MM.1S (cell line): ENCODE data around the gene RAC3.

Source experiments
- EZH2 ChIP-seq: fragments of 300-600 bp; sonication (generic); optimal IDR thresholded peaks from 2 replicates; pipeline ENCODE3; 2017; ENCODE audit warnings: low read depth, mild to moderate bottlenecking, antibody characterized with exemption, low read length, mixed read lengths
- EZH2phosphoT487 ChIP-seq: fragments of 300-600 bp; sonication (generic); IDR thresholded peaks from 2 replicates; pipeline ENCODE4 v1.6.1; 2018; ENCODE audit warnings: antibody characterized with exemption, low read length
- TF ChIP-seq, protein P1 (sequence below): fragments of 300-600 bp; sonication (generic); IDR thresholded peaks from 2 replicates; pipeline ENCODE4 v1.5.1; 2016; ENCODE audit warnings: antibody characterized with exemption, low read length, mixed read lengths

- TF ChIP-seq, protein P1, sequence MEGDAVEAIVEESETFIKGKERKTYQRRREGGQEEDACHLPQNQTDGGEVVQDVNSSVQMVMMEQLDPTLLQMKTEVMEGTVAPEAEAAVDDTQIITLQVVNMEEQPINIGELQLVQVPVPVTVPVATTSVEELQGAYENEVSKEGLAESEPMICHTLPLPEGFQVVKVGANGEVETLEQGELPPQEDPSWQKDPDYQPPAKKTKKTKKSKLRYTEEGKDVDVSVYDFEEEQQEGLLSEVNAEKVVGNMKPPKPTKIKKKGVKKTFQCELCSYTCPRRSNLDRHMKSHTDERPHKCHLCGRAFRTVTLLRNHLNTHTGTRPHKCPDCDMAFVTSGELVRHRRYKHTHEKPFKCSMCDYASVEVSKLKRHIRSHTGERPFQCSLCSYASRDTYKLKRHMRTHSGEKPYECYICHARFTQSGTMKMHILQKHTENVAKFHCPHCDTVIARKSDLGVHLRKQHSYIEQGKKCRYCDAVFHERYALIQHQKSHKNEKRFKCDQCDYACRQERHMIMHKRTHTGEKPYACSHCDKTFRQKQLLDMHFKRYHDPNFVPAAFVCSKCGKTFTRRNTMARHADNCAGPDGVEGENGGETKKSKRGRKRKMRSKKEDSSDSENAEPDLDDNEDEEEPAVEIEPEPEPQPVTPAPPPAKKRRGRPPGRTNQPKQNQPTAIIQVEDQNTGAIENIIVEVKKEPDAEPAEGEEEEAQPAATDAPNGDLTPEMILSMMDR, result no peak
- TF ChIP-seq EZH2, result no peak
- TF ChIP-seq EZH2phosphoT487, result no peak
Measured at GRCh38 chr17:81990836-81991683, 40.4 kb upstream of the RAC3 start.
